Omental fat pad (tissue), 4 donors: ENCODE data around the gene UBE2R2. TPM values are rescaled to one million over a fixed set of nuclear protein-coding genes. Genes with fewer than 3 reads are reported as not detected.

Experiments
- ATAC-seq: fragments of 150-250 bp; one replicate; pipeline ENCODE4 v1.9.1; 2016; ENCODE audit warnings: mild to moderate bottlenecking, moderate library complexity; ENCODE audit not compliant: low FRiP score
- DNase-seq: peaks from one replicate; pipeline ENCODE4 v3.0.0-alpha.2; 2019; ENCODE audit warnings: low spot score
- total RNA-seq, 4 donors: library from RNA; depleted of rRNA; stranded (reverse); fragments of >200 nt; gene quantifications; one replicate each; pipeline ENCODE4 v1.1.0, GENCODE V29; 2016
- TF ChIP-seq, protein P1 (sequence below), 3 donors: fragments of 450-650 bp; IDR thresholded peaks; one replicate each; pipeline ENCODE4 v1.5.1; 2016 to 2017; ENCODE audit warnings: antibody characterized with exemption in 3 of 3, mild to moderate bottlenecking in 3 of 3, moderate library complexity in 2 of 3

UBE2R2 gene
- total RNA-seq, 4 donors from 2014 or later: 22.4 to 34.3 (median 30.2) TPM

DNA sequence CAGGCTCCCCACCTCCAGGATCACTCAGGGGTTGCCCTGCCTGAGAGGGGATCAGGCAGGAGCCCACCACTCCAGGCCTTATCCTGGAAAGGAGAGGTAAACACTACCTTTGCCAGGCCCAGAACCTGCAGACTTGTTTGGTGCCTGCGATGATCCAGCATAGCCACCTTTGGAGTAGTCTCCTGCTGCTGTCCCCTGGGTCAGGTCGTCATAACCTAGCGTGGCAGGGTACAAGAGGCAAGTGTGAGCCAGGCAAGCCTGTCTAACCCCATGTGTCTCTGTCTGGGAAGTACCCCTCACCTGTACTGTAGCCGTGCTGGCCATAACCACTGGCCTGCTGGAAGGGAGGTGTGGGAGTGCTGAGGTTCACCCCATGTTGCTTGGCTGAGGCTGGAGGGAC is 106.1 kb downstream of the UBE2R2 start:
- DNase-seq (no peak), ATAC-seq (no peak)
- TF ChIP-seq, protein P1, sequence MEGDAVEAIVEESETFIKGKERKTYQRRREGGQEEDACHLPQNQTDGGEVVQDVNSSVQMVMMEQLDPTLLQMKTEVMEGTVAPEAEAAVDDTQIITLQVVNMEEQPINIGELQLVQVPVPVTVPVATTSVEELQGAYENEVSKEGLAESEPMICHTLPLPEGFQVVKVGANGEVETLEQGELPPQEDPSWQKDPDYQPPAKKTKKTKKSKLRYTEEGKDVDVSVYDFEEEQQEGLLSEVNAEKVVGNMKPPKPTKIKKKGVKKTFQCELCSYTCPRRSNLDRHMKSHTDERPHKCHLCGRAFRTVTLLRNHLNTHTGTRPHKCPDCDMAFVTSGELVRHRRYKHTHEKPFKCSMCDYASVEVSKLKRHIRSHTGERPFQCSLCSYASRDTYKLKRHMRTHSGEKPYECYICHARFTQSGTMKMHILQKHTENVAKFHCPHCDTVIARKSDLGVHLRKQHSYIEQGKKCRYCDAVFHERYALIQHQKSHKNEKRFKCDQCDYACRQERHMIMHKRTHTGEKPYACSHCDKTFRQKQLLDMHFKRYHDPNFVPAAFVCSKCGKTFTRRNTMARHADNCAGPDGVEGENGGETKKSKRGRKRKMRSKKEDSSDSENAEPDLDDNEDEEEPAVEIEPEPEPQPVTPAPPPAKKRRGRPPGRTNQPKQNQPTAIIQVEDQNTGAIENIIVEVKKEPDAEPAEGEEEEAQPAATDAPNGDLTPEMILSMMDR (IDR thresholded peaks at IDR 0.05): no peak

DNA sequence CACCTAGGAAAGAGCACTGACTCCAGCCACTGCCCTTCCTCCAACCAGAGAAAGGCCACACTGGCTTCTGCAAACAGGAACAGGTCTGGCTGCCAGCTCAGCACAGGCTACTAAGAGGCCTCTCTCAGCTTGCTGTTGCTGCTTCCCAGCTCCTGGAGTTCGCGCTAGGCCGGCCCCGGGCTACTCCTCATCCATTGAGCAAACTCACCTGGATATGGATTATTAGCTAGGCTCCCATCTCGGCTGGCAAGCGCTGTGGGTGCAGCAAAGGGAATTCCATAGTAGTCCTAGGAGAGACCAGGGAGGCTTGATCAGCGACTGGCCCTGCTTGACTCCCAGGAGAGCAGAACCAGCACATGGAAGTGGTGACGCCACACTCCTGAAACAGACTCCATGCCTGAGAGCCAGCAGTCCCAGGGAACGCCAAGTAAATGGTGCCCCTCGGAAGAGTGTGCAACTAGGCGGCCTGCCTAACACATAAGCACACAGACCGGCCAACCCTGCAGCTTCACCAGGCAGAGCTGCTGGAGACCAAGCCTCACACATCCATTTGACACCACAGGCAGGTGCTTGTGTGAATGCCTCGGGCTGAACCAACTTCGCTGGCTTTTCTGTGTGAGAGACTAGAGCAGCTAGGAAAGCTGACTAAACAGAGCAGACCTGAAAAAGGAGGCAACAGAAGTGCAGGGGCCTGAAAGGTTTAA is 107.2 kb downstream of the UBE2R2 start:
- TF ChIP-seq, protein P1 (IDR thresholded peaks at IDR 0.05): no peak
- DNase-seq (no peak), ATAC-seq (no peak)

DNA sequence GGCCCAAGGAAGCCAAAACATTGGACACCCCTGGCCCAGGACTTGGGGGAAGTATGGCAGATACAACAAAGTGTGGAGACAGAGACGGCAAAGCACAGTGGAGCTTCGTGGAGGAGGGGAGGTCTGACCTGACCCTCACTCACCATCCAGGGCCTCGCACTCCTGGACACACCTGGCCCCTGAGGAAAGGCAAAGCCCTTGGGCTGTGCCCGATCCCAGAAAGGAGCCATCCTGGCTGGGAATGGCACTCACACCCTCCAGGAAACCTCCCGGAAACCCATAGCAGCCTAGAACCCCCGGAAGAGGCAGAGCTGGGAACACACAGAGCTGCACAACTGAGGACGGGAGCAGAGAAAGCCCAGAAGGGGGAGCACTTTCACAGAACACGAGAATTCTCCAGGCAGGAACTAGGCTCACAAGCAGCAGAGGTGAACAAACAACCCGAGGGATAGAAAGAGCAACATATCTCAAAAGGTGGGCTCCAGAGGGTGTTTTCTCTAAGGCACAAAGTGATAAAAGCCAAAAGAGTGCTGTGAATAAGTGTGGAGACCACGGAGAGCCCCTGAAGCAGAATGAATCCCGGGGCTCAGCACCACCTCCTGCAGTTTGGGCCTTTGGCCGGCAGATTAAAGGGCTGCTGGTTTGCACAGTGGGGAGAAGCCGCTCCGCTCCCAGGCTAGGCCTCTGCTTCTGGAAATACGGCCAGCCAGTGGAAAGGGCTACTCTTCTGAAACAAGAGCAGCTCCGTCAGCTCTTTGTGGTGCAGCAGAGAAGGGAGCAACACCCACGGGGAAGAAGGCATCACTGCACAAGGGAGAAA is 108.2 kb downstream of the UBE2R2 start:
- DNase-seq (no peak), ATAC-seq (no peak)
- TF ChIP-seq, protein P1 (IDR thresholded peaks at IDR 0.05): no peak

DNA sequence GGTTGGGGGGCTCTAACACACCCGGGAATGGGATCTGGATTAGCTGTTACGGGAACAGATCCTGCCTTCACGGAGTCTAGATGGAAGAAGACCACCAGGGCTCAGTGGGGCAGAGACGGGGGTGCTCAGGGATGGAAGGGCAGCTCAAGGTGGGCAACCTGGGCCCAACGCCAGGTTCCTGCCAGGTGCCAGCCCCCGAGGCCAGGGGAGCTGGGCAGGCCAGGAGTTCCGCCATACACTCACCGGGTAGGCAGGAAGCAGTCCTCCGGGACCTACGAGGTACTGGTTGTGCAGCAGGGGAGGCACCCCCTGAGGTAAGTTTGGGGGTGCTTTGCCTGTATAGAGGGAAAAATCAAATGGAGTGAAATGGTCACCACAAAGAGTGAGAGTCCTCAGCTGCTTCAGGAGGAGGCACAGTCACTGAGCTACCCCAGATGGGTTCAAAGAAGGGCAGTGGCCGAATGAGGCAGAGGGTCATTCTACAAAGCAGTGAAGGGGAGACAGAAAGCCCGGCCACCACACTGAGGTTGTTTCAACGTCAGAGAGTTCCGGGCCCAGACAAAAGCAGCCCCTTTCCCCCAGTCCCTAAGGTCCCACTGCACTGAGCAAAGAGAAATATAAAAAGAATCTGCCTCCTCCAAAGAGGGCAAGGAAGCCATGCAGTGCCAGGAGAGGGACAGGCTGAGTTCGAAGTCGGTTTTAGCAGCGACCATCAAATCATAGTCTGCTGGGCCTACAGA is 110.0 kb downstream of the UBE2R2 start:
- TF ChIP-seq, protein P1 (IDR thresholded peaks at IDR 0.05): no peak
- DNase-seq (no peak), ATAC-seq (no peak)

DNA sequence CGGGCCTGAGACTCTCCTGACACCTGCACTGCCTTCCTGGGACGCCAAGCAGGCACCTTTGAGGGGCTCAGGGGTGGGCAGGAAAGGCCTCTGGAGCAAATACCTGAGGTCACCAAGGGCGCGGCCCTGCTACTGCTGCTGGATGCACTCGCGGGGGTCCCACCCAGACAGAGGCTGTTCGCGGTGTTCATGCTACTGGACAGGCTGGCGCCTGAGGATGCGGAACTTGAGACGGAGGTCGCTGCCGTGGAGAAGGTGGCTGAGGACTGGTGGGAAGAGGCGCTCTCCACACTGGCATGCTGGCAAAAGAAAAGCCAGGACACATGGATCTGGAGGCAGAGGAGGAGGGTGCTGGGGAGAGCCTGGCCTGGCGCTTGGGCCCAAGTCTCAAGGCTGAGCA is 110.7 kb downstream of the UBE2R2 start:
- TF ChIP-seq, protein P1 (IDR thresholded peaks at IDR 0.05): no peak
- DNase-seq (no peak), ATAC-seq (no peak)

DNA sequence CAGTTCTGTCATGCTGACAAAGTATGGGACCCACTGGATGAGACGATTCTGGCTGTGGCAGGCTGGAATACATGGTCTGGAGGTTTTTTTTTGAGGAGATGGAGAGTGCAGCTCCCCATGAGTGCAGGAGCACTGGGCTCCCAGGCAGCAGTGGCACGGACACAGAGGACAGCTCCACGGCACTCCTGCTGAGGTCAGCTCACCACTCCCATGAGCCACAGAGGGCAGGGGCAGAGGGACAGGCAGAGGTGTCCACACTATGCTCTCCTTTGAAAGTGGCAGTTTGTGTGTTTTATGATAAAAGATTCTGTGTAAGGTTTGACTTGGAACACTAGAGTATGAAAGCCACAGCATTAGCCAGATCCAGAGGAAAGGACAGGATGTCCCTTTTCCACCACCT is 114.4 kb downstream of the UBE2R2 start:
- DNase-seq: no peak
- ATAC-seq: no peak

More for the DNA sequence above, 114.4 kb downstream of the UBE2R2 start:
- TF ChIP-seq, protein P1 (IDR thresholded peaks at IDR 0.05): no peak
